Measurements from ENCODE around the gene TULP4.

DNA sequence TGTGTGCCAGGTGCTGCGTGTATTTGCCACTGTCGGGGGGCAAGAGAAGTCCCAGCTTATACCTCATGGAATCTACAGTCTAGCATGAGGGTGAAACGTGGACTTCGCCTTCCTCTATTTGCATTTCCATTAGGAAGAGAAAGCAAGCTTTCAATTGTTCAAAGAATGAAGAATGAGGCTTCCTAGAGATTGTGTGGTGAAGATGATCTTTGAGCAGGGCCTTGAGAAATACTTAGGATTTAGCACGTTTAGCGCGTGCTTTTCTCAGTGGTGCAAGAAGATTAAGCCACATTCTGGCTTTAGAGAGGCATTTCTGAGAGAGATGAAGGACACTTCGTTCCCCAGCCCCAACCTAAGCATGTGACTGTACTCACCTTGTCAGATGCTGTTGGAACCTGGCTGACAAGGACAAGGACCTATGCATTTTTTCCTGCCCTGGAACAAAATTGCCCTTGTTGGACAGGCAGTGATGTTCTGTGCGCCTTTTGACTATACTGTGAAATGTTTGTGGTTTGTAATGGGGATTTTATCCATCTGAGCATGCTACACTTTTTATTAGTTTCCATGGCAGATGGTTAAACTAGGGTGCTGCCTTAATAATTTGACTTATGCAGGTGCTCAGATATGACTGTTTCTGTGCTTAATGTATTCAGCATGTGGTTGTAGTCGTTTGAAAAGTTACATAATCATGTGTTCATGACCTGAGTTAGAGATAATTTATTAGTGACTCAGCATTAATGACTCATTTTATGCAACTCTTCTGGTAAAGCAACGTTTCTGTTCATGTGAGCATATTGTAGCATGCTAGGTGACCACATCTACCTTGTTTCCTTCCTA, 10.7 kb downstream of the TULP4 start:
- TF ChIP-seq, protein P1, sequence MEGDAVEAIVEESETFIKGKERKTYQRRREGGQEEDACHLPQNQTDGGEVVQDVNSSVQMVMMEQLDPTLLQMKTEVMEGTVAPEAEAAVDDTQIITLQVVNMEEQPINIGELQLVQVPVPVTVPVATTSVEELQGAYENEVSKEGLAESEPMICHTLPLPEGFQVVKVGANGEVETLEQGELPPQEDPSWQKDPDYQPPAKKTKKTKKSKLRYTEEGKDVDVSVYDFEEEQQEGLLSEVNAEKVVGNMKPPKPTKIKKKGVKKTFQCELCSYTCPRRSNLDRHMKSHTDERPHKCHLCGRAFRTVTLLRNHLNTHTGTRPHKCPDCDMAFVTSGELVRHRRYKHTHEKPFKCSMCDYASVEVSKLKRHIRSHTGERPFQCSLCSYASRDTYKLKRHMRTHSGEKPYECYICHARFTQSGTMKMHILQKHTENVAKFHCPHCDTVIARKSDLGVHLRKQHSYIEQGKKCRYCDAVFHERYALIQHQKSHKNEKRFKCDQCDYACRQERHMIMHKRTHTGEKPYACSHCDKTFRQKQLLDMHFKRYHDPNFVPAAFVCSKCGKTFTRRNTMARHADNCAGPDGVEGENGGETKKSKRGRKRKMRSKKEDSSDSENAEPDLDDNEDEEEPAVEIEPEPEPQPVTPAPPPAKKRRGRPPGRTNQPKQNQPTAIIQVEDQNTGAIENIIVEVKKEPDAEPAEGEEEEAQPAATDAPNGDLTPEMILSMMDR (optimal IDR thresholded peaks at IDR 0.05 in 1 of 3, IDR thresholded peaks at IDR 0.05 in 1 of 3, conservative IDR thresholded peaks at IDR 0.05 in 1 of 3; ENCODE audit: extremely low read depth in 1 of 3, insufficient read depth in 2 of 3, low read length in 3 of 3), result no peak
- no peak for TF ChIP-seq EZH2 (IDR thresholded peaks at IDR 0.05; ENCODE audit: low read length)

Measured in keratinocyte (primary cell).